ENCODE measurements around the gene KRTCAP2.

KRTCAP2 gene

GRCh38 chr1:155175927-155176371 lies 2.8 kb upstream of the KRTCAP2 start:
- no peak for DNase-seq (ENCODE audit: low read depth)

GRCh38 chr1:155175281-155175926 lies 2.3 kb upstream of the KRTCAP2 start:
- TF ChIP-seq CTCF (IDR thresholded peaks at IDR 0.05; ENCODE audit: low read depth, low read length, missing control alignments) = no peak
- in situ Hi-C loops (cut with HindIII; ENCODE audit: low sequenced_read_pairs) = no loop called here
- H3K4me3 ChIP-seq (ENCODE audit: low read depth, low read length) = peak overlapping the region; percentile 96

More at GRCh38 chr1:155175927-155176371, 2.8 kb upstream of the KRTCAP2 start:
- TF ChIP-seq CTCF (IDR thresholded peaks at IDR 0.05; ENCODE audit: low read depth, low read length, missing control alignments) = no peak
- in situ Hi-C loops (cut with HindIII; ENCODE audit: low sequenced_read_pairs) = no loop called here
- no peak overlapping the region for H3K4me3 ChIP-seq (ENCODE audit: low read depth, low read length)

GRCh38 chr1:155174324-155175280 lies 1.5 kb upstream of the KRTCAP2 start:
- no peak for TF ChIP-seq CTCF (IDR thresholded peaks at IDR 0.05; ENCODE audit: low read depth, low read length, missing control alignments)
- peak overlapping the region; percentile 96 for H3K4me3 ChIP-seq (ENCODE audit: low read depth, low read length)
- no peak for DNase-seq (ENCODE audit: low read depth)
- in situ Hi-C loops (cut with HindIII; ENCODE audit: low sequenced_read_pairs) = no loop called here

More at GRCh38 chr1:155175281-155175926, 2.3 kb upstream of the KRTCAP2 start:
- no peak for DNase-seq (ENCODE audit: low read depth)

- peak within 1 kb of the TSS; percentile 96 for H3K4me3 ChIP-seq (ENCODE audit: low read depth, low read length)
- in situ Hi-C loops (cut with HindIII; ENCODE audit: low sequenced_read_pairs) = no loop called here
- DNase-seq (ENCODE audit: low read depth) = no peak
- no peak for TF ChIP-seq CTCF (IDR thresholded peaks at IDR 0.05; ENCODE audit: low read depth, low read length, missing control alignments)
Observed at GRCh38 chr1:155173478-155174323, 597 bp upstream of the KRTCAP2 start, which contains the start of gene TRIM46. Gene TRIM46, plus strand, starts transcription at chr1:155173849. Its CDS starts 118 bp downstream, at chr1:155173967.

- no peak for TF ChIP-seq CTCF (IDR thresholded peaks at IDR 0.05; ENCODE audit: low read depth, low read length, missing control alignments)
- in situ Hi-C loops (cut with HindIII; ENCODE audit: low sequenced_read_pairs) = no loop called here
- no peak for DNase-seq (ENCODE audit: low read depth)
- H3K4me3 ChIP-seq (ENCODE audit: low read depth, low read length) = peak overlapping the region; percentile 96
Observed at GRCh38 chr1:155171836-155172731, 1.0 kb downstream of the KRTCAP2 start.

Data from astrocyte of the cerebellum (primary cell).